Measurements from ENCODE around the gene SPSB4. TPM values are rescaled to one million over a fixed set of nuclear protein-coding genes. Genes with fewer than 3 reads are reported as not detected.

The SPSB4 gene
- total RNA-seq, 1 donor from 2014 or later: 4.9 TPM

DNA sequence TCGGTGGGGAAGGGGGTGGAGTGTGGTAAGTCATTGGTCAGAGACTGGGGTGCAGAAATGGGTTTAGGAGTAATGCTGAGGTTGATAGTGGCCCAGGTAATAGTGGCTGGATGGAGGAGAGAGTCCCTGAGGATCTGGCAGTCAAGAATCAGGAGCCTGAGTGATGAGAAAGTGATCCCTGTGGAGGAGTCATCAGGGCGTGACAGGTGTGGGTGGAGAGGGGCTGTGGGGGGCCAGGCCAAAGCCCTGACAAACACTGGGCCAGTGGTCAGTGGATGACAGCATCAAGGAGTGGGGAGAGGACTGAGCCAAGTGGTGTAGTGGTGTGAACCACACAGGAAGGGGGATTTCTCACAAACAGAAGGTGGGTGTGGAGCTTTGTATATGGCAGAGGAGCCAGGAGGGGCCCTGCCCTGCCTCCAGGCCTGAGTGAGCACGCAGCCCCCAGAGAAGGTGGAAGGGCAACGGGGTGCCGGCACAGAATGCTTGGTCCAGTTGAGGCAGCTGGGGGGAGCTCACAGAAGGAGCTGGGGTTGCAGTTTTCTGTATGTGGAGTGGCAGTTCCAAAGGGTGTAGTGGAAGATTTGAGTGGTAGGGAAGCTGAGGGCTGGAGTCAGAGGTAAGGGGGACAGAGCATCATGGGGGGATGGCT, 77.1 kb downstream of the SPSB4 start:
- DNase-seq (ENCODE audit: low spot score): no peak
- intact Hi-C loops (cut with DNase I): no loop called here

DNA sequence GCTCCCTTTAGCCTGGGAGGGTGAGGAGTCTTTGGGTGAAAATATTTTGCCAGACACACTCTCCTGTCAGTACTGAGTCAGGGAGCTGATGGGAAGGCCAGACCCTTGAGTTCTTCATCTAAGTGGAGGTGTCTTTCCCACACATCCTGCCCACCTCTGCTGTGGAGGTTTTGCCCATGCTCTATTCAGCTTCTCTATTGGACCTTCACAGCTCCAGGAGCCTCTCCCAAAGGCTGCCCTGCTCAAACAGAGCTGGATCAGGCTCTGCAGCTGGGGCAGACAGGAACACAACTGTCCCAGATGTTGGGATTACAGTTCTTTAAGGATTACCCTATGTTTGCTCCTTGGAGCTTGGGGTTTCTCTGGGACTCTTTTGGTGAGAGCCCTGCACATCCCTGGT, 77.9 kb downstream of the SPSB4 start:
- DNase-seq (ENCODE audit: low spot score): no peak
- intact Hi-C loops (cut with DNase I): no loop called here

DNA sequence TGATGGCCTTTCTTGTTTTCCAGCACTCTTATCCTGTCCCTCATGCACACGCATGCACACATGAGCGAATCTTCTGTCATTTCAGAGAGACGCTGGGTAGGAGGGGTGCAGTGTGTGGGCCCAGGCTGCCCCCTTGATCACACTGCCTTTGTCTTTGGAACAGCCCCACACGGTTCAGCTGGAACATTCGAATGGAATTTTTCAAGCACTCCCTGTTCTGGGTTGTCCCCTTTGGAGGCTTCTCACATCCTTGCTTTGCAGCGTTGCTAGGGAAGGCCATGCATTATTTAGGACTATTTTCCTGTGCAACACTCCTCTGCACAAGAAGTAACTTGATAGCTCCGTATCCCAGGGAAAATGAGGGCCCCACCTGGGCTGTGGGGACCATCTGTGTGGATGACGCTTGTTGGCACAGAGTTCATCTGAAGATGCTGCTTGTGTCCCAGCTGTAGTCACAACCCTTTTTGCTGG, 78.4 kb downstream of the SPSB4 start:
- DNase-seq (ENCODE audit: low spot score): no peak
- intact Hi-C loops (cut with DNase I): no loop called here

DNA sequence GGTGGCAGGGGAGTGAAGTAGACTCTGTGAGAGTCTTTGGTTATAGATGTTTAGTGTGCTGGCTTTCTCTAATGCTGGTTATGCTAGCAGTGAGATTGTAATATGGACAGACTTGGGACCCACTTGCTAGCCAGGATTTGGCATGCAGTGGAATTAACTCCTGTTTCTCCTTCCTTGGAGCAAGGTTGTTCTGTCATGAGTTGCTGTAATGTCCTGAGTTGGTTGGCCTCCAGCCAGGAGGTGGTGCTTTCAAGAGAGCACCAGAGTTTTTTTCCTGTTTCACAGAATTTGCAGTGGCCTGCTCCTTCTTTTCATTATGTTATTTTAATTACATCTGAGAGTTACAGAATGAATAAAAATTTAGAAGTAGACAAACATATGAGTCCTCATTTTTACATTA, 92.4 kb downstream of the SPSB4 start:
- DNase-seq (ENCODE audit: low spot score): no peak
- intact Hi-C loops (cut with DNase I): no loop called here

DNA sequence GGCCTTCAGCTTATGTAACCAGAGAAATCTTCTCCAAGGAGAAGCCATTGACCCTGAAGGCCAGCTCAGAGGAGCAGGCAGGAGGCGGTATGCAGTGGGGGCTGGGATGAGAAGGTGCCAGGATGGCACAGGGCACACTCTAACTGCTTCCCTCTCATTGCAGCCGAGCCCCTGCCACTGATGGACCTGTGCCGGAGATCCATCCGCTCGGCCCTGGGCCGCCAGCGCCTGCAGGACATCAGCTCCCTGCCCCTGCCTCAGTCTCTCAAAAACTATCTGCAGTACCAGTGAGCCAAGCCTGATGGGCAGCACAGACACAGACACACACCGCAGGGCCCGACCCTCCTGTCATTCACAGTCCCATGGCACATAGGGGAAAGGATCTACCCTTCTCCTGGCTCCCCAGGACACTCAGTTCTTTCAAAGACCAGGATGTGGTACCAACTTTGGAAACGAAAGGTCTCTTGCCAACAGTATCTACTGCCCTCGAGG, 95.9 kb downstream of the SPSB4 start:
- intact Hi-C loops (cut with DNase I): no loop called here
- no peak for DNase-seq (ENCODE audit: low spot score)

DNA sequence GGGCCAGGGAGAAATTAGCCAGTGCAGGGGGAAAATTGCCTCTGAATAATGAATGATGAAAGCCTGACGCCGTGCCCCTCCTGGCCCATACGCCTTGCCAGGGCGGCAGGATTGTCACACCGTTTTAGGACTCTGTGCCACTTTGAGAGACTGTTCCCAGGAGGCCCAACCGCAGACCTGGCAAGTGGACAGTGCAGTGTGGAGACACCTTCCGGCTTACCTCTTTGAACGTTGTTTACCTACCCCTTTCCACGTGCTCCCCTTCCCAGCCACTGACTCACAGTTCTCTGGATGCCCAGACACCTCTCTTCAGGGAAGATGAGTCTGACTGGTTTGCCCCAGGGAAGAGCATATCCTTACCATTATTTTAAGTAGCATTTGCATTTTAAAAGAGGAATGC, 96.5 kb downstream of the SPSB4 start:
- intact Hi-C loops (cut with DNase I): no loop called here
- DNase-seq (ENCODE audit: low spot score): no peak

DNA sequence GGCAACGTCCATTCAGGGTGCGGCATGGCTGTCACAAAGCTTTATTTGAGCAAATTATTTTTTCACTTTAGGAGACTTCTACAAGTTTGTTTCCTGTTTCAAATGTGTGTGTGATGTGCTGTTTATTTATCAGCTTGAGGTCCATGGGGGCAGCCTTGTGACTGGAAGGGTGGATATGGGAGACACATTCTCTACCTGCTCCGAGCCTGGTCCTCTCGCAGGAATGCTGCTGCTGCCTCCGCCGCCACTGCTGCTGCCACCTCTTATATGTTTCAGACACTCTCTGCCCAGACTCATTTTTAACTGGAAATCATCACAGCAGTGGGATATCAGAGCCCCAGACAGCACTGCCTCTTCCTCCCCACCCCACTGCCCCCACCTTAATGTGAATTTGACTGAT, 97.0 kb downstream of the SPSB4 start:
- no peak for DNase-seq (ENCODE audit: low spot score)
- intact Hi-C loops (cut with DNase I): no loop called here

DNA sequence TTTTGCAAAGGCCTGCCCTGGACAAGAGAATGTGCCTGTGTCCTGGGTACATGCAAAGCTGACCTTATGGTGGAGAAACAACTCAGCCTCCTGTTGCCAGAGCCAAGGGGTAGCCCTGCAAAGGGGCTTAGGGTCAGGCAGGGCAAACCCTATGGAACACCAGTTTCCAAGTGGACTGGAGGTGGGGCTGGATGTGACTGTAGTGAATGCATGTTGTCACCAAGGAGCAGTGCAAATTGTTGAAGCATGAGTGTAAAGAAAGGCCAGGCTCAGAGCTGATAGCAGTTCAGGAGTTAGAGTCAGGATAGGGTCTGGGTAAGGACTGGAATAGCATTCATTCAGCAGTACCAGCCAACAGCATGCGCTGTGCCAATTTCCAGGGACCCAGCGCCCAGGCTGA, 97.6 kb downstream of the SPSB4 start:
- no peak for DNase-seq (ENCODE audit: low spot score)
- intact Hi-C loops (cut with DNase I): no loop called here

DNA sequence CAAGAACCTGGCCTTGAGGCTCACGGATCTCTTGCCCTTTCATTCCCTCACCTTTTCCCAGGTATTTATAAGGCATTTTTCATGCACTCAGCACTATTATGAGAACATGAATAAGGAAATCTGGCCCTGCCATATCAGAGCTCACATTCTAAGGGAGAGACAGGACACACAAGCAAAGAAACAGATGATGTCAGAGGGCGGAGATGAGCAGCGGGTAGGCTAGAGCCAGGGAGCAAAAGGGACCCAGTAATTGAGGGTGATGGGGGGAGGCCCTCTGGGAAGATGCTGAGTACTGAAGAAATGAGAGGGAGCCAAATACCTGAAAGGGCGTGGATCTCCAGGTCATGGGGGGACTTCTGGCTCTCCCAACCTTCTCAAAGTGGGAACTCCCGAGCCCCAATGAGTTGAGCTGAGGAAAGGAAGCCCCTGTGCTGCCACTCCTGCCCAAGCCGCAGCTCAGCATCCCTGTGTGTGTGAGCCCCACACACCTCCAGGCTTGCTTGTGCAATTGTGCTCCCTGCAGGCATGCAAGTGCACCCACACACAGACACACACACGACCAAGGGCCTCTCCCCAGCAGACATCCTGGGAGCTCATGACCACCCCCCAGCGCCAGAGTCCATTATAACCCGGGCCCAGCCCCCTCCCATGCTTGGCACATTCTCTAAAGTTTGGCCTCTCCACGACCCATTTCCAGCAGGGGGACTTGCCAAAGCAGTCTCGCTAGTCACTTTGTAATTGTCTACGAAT, 99.1 kb downstream of the SPSB4 start:
- no peak for DNase-seq (ENCODE audit: low spot score)
- intact Hi-C loops (cut with DNase I): no loop called here

DNA sequence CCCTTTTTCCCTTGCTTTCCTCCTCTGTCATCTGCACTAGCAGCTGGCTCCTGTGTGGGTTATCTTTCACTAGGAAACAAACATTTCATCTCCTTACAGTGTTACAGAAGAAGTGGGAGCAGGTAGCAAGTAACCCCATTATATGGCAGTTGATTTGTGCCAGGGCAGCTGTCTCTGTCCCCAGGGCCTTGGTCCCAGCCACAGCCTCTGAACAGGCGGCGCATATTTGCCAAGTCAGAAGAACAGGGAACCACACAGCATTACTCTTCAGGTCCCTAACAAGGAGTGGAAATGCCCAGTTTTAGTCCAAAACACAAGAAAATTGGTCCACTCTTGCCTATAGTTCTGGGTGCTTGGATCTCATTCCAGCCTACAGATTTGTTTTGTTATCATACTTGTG, 99.8 kb downstream of the SPSB4 start:
- intact Hi-C loops (cut with DNase I): no loop called here
- DNase-seq (ENCODE audit: low spot score): no peak

DNA sequence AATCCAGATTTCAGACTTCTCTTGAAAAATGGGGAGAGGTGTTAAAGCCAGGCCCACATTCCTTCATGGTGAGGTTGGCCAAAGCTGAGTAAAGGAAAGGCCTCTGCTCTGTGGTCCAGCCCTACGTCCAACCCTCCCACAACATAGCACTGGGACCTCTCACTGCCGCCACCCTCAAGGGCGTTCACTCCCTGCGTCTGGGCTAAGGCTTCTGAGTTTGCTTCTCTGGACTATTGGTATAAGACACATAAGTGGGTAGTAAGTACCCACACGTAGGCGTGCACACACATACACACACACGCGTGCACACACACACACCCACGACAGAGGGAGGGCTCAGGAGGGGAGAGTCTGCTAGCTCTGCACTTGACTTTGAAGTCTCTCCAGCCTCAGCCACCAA, 100.3 kb downstream of the SPSB4 start:
- no peak for DNase-seq (ENCODE audit: low spot score)
- intact Hi-C loops (cut with DNase I): no loop called here

DNA sequence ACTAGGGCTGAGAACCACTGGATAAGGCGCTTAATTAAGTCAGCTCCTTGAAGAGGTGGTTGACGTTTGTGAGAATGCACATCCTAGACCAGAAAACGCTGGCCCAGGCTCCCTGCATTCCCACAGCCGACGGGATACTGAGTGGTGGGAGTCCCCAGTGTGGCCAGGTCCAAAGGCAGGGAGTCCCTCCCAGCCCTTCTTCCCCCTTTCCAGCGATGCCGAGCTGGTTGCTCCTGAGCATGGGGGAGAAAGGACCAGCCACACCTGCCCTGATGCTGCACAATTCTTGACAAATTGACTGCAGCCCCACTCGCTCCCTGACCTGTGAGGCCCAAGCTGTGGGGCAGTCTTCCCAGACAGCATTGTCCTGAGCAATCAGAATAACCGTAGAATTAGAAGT, 101.0 kb downstream of the SPSB4 start:
- DNase-seq (ENCODE audit: low spot score): no peak
- intact Hi-C loops (cut with DNase I): no loop called here

DNA sequence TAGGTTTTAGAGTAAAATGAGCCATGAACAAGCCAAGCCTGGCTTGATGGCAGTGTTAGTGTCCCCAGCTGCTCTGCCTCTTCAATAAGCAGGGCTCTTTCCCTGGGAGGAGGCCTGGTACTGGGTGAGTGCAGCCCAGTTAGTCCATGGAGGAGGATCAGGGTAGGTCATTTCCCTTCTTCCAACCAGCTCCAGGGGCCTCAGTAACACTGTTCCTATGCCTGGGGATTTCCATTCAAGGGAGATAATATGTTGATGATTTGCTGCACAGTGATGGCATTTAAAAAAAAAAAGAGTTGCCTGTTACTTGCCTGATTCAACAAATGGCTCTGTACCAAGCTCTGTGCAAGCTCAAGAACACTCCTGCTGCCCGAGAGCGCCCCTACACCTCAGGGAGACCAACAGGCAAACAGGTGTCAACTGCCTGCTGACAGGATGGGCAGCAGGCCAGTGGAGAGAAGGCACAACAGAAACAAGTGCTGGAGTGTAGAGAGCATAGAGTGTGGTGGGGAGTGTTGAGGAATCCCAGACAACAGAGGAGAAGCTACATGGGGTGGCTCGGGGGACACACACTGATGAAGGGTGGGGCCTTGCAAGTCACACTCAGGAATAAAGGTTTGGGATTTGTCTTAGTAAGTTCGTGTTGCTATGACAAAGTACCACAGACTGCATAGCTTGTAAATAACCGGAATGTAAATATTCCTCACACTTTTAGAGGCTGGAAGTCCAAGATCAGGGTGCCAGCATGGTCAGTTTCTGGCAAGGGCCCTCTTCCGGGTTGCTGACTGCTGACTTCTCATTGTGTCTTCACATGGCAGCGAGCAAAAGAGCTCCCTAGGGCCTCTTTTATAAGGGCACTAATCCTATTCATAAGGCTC, 101.9 kb downstream of the SPSB4 start:
- intact Hi-C loops (cut with DNase I): no loop called here
- no peak for DNase-seq (ENCODE audit: low spot score)

DNA sequence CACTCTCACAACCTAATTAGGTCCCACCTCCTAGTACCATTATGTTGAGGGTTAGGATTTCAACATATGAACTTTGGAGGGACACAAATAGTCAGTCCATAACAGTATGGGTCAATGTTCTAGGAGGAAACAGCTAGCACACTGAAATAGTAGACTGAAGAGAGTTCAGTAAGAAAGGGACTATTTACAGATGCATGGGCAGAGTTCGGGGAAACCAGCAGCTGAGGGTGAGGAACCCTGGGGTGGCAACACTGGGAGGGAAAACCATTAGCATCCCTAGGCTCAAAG, 102.5 kb downstream of the SPSB4 start:
- intact Hi-C loops (cut with DNase I): no loop called here
- no peak for DNase-seq (ENCODE audit: low spot score)

DNA sequence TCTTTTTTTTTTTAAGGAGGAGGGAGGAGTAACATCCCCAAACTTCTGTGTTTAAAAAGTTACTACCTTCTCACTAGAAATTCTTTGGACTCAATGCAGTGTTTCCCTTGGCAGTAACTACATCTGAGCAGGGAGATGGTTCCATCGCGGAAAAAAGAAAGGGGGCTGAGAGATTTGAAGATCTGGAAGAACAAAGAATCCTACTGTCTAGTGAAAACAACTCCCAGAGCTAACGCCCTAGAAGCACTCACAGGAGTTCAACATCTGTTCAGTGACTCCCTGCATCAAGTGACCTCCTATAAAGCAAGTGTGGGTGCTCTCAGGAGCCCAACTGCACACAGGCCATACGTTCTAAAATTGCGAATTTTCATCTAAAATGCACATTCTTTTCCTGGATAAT, 113.7 kb downstream of the SPSB4 start:
- intact Hi-C loops (cut with DNase I): no loop called here

DNA sequence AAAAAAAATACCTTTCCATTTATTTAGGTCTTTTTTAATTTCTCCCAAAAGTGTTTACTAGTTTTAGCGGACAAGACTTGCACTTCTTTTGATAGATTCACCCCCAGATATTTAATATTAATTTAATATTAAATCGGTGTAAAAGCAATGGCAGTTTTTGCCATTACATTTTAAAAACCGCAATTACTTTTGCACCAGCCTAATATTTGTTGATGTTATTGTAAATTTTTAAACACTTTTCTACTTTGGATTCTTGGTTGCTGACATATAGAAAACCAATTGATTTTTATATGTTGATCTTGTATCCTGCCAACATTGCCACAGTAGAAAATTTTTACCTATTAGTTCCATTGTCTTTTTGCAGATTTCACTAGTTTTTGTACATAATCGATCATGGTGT, 116.5 kb downstream of the SPSB4 start:
- intact Hi-C loops (cut with DNase I): no loop called here
- DNase-seq (ENCODE audit: low spot score): no peak

More for the DNA sequence above, 113.7 kb downstream of the SPSB4 start:
- DNase-seq (ENCODE audit: low spot score): no peak

DNA sequence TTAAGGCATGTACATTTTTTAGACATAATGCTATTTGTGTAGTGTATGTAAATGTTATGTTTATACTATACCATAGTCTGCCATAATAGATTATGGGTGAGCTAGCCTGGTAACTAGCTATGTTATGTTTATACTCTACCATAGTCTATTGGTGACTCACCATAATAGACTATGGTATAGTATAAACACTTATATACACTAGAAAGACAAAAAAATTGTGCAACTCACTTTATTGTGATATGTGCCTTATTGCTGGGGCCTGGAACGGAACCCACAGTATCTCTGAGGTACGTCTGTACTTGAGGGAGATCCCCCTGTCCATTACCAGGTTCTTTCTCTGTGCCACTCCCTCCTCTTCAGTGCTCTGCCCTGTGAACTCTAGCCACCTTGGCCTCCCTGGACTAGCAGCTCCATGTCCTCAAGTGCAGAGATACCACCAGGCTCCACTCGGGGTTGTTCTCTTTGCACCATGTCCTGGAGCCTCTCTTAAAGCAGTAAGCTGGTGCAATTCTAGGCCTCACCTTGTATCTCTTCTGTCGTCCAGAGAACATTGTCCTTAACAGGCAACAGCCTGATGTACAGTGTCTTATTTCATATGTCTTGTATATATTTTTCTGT, 119.6 kb downstream of the SPSB4 start:
- intact Hi-C loops (cut with DNase I): no loop called here
- no peak for DNase-seq (ENCODE audit: low spot score)

DNA sequence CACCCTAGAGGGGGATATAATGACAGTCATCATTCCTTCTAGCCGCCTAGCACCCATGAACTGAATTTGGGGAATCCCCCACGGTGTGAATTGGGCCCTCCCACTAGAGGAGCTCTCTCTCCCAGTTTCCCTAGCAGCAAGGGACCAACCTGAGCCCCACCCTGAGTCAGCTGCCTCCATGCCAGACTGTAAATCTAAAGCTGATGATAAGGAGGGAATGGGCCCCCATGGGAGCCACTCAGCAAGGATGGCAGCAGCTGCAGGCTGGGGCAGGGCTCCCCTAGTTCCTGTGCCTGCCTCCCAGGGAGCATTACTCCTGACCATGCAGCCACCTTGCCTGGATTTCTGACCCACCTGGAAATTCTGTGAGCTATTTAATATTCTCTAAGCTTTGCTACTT, 123.5 kb downstream of the SPSB4 start:
- no peak for DNase-seq (ENCODE audit: low spot score)
- intact Hi-C loops (cut with DNase I): no loop called here

DNA sequence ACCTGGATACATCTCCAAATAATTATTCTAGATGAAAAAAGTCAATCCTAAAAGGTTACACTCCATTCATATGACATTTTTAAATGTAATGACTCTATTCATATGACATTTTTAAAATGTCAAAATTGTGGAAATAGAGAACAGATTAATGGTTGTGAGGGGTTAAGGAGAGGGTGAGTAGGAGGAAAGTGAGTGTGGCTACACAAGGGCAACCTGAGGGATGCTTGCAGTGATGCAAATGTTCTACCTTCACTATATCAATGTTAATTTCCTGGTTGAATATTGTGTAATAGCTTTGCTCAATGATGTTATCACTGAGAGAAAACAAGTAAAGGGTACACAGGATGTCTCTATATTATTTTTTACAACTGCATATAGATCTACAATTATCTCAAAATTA, 125.6 kb downstream of the SPSB4 start:
- no peak for DNase-seq (ENCODE audit: low spot score)
- intact Hi-C loops (cut with DNase I): no loop called here

DNA sequence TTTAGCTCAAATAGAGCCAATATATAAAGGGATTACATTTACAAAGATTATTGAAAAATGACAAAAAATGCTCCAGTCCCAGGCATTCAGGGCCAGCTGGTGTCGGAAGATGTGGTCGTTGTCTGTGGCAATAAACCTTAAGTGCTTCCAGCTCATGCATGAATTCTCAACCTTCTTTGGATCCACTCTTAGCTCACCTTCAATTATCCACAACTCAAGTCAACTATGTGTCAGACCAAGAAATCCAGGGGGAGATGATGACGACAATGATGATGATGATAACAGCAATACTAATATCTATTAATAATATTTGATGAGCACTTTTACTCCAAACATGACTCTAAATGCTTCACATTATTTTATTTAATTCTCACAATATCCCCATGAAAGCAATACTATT, 126.9 kb downstream of the SPSB4 start:
- no peak for DNase-seq (ENCODE audit: low spot score)
- intact Hi-C loops (cut with DNase I): no loop called here

All from cardiac septum (tissue), 1 donor.